IPS DF 6.9 (cell line): Measurements from ENCODE around the gene SVIL.
"Not testable (repeated sequence)": the region's sequence is repeated elsewhere in the genome, so short reads cannot be mapped to it uniquely, and the experiment has no call there.

Source experiments
- DNase-seq: peaks from one replicate; pipeline ENCODE4 v3.0.0-alpha.2; 2013; ENCODE audit warnings: low read depth, low spot score
- H3K27ac ChIP-seq: one replicate; pipeline ENCODE4 v1.5.1; 2013; ENCODE audit warnings: low read length, control low read depth
- H3K27me3 ChIP-seq: 2 replicates; pipeline ENCODE4 v1.6.1; 2013; ENCODE audit warnings: mild to moderate bottlenecking, low read length; ENCODE audit not compliant: control insufficient read depth, insufficient read depth
- H3K36me3 ChIP-seq: 2 replicates; pipeline ENCODE4 v1.6.1; 2013; ENCODE audit warnings: low read length; ENCODE audit not compliant: control insufficient read depth, insufficient read depth
- H3K4me1 ChIP-seq: 2 replicates; pipeline ENCODE4 v1.6.1; 2013; ENCODE audit warnings: low read length; ENCODE audit not compliant: control insufficient read depth, insufficient read depth
- H3K4me3 ChIP-seq: 2 replicates; pipeline ENCODE4 v1.5.1; 2013; ENCODE audit warnings: mild to moderate bottlenecking, low read length
- H3K9me3 ChIP-seq: 2 replicates; pipeline ENCODE4 v1.6.1; 2013; ENCODE audit warnings: low read length, inconsistent platforms; ENCODE audit not compliant: control insufficient read depth, insufficient read depth
- WGBS: extraction: QIAGEN DNeasy Blood & Tissue Kit; methylation state at CpG from one replicate; pipeline ENCODE4 v1.1.7; 2013; ENCODE audit warnings: mixed read lengths, missing lambda C conversion rate; ENCODE audit not compliant: insufficient read length, insufficient coverage; 5-methylcytosine and 5-hydroxymethylcytosine counted together

SVIL gene

GRCh38 chr10:29446327-29446726 is 188.4 kb downstream of the SVIL start:
- Histone ChIP-seq H3K27ac (no peak overlapping the region), H3K4me3 (no peak overlapping the region), H3K27me3 (no peaks in the 10 kb centered on the region), H3K36me3 (no peaks in the 10 kb centered on the region), H3K9me3 (no peaks in the 10 kb centered on the region), H3K4me1 (peaks cover 1% of the 10 kb centered on the region; the same call in 1 of the 2 replicates)
- WGBS: no CpG with 5 or more reads among the region's 1 CpG
- DNase-seq: no peak

GRCh38 chr10:29443745-29444523 is 190.8 kb downstream of the SVIL start:
- Histone ChIP-seq H3K4me1 (peaks cover 1% of the 10 kb centered on the region; the same call in 1 of the 2 replicates), H3K27me3 (no peaks in the 10 kb centered on the region), H3K36me3 (no peaks in the 10 kb centered on the region), H3K4me3 (no peak overlapping the region), H3K27ac (no peak overlapping the region), H3K9me3 (no peaks in the 10 kb centered on the region)
- no peak for DNase-seq
- WGBS: no CpG with 5 or more reads among the region's 5 CpGs

GRCh38 chr10:29440981-29441380 is 193.8 kb downstream of the SVIL start:
- Histone ChIP-seq H3K27me3 (no peaks in the 10 kb centered on the region), H3K4me3 (no peak overlapping the region), H3K27ac (no peak overlapping the region), H3K9me3 (peaks cover 3% of the 10 kb centered on the region; the same call in 1 of the 2 replicates), H3K36me3 (no peaks in the 10 kb centered on the region), H3K4me1 (peaks cover 1% of the 10 kb centered on the region; the same call in 1 of the 2 replicates)
- no CpG with 5 or more reads among the region's 2 CpGs for WGBS
- no peak for DNase-seq

GRCh38 chr10:29439005-29439404 is 195.8 kb downstream of the SVIL start:
- DNase-seq, H3K27me3 ChIP-seq, H3K4me3 ChIP-seq, H3K4me1 ChIP-seq, H3K36me3 ChIP-seq, H3K27ac ChIP-seq, H3K9me3 ChIP-seq: not testable (repeated sequence)
- no CpG with 5 or more reads among the region's 3 CpGs for WGBS

GRCh38 chr10:29438271-29438670 is 196.5 kb downstream of the SVIL start:
- Histone ChIP-seq H3K9me3 (peaks cover 3% of the 10 kb centered on the region; the same call in 1 of the 2 replicates), H3K27me3 (no peaks in the 10 kb centered on the region), H3K4me1 (peaks cover 1% of the 10 kb centered on the region; the same call in 1 of the 2 replicates), H3K27ac (no peak overlapping the region), H3K36me3 (no peaks in the 10 kb centered on the region), H3K4me3 (no peak overlapping the region)
- DNase-seq: no peak
- WGBS: no CpG with 5 or more reads among the region's 9 CpGs

GRCh38 chr10:29437871-29438270 is 196.9 kb downstream of the SVIL start:
- Histone ChIP-seq H3K27ac (no peak overlapping the region), H3K27me3 (no peaks in the 10 kb centered on the region), H3K4me3 (no peak overlapping the region), H3K9me3 (peaks cover 3% of the 10 kb centered on the region; the same call in 1 of the 2 replicates), H3K36me3 (no peaks in the 10 kb centered on the region), H3K4me1 (peaks cover 1% of the 10 kb centered on the region; the same call in 1 of the 2 replicates)
- no peak for DNase-seq
- WGBS: no CpG with 5 or more reads among the region's 2 CpGs

GRCh38 chr10:29435809-29436501 is 198.8 kb downstream of the SVIL start:
- H3K27ac ChIP-seq: no peak overlapping the region
- no CpG with 5 or more reads among the region's 6 CpGs for WGBS
- peaks cover 3% of the 10 kb centered on the region; the same call in 1 of the 2 replicates for H3K9me3 ChIP-seq
- H3K27me3 ChIP-seq: no peaks in the 10 kb centered on the region
- H3K4me3 ChIP-seq: no peak overlapping the region
- H3K4me1 ChIP-seq: no peaks in the 10 kb centered on the region
- no peak for DNase-seq
- no peaks in the 10 kb centered on the region for H3K36me3 ChIP-seq

GRCh38 chr10:29434111-29434510 is 200.7 kb downstream of the SVIL start:
- H3K27ac ChIP-seq: no peak overlapping the region
- H3K4me1 ChIP-seq: no peaks in the 10 kb centered on the region
- H3K27me3 ChIP-seq: no peaks in the 10 kb centered on the region
- H3K4me3 ChIP-seq: no peak overlapping the region
- H3K9me3 ChIP-seq: peaks cover 3% of the 10 kb centered on the region; the same call in 1 of the 2 replicates
- no peak for DNase-seq
- H3K36me3 ChIP-seq: no peaks in the 10 kb centered on the region

GRCh38 chr10:29431711-29432110 is 203.1 kb downstream of the SVIL start:
- no peaks in the 10 kb centered on the region for H3K27me3 ChIP-seq
- no CpG with 5 or more reads among the region's 1 CpG for WGBS
- DNase-seq: no peak

GRCh38 chr10:29430101-29430500 is 204.7 kb downstream of the SVIL start:
- Histone ChIP-seq H3K27me3 (no peaks in the 10 kb centered on the region), H3K4me3 (no peak overlapping the region), H3K9me3 (no peaks in the 10 kb centered on the region), H3K27ac (no peak overlapping the region), H3K36me3 (no peaks in the 10 kb centered on the region), H3K4me1 (no peaks in the 10 kb centered on the region)
- WGBS: no CpG with 5 or more reads among the region's 4 CpGs
- no peak for DNase-seq

More at GRCh38 chr10:29431711-29432110, 203.1 kb downstream of the SVIL start:
- Histone ChIP-seq H3K4me3 (no peak overlapping the region), H3K27ac (no peak overlapping the region), H3K36me3 (no peaks in the 10 kb centered on the region), H3K9me3 (no peaks in the 10 kb centered on the region), H3K4me1 (no peaks in the 10 kb centered on the region)
